ENCODE data around the gene EIF3B.

- TF ChIP-seq POLR2A (IDR thresholded peaks at IDR 0.05), result no peak
- TF ChIP-seq, protein P1, sequence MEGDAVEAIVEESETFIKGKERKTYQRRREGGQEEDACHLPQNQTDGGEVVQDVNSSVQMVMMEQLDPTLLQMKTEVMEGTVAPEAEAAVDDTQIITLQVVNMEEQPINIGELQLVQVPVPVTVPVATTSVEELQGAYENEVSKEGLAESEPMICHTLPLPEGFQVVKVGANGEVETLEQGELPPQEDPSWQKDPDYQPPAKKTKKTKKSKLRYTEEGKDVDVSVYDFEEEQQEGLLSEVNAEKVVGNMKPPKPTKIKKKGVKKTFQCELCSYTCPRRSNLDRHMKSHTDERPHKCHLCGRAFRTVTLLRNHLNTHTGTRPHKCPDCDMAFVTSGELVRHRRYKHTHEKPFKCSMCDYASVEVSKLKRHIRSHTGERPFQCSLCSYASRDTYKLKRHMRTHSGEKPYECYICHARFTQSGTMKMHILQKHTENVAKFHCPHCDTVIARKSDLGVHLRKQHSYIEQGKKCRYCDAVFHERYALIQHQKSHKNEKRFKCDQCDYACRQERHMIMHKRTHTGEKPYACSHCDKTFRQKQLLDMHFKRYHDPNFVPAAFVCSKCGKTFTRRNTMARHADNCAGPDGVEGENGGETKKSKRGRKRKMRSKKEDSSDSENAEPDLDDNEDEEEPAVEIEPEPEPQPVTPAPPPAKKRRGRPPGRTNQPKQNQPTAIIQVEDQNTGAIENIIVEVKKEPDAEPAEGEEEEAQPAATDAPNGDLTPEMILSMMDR (IDR thresholded peaks at IDR 0.05), result no peak
Observed at GRCh38 chr7:2381227-2381626, 26.6 kb downstream of the EIF3B start.

Measured in adrenal gland (tissue), 5 donors.